Testis (tissue), 3 donors: Measurements from ENCODE around the gene SLC25A21. TPM values are rescaled to one million over a fixed set of nuclear protein-coding genes. Genes with fewer than 3 reads are reported as not detected.

Experiments
- DNase-seq: peaks from one replicate; pipeline ENCODE4 v3.0.0-alpha.2; 2019
- H3K27ac ChIP-seq, 2 donors: fragments of 200-600 bp; sonication (generic); one replicate each; pipeline ENCODE4 v1.5.1; 2019
- H3K27me3 ChIP-seq: fragments of 200-600 bp; sonication (generic); one replicate; pipeline ENCODE4 v1.5.1; 2019
- H3K36me3 ChIP-seq: fragments of 200-600 bp; sonication (generic); one replicate; pipeline ENCODE4 v1.5.1; 2017; ENCODE audit warnings: low read depth; ENCODE audit errors: missing control alignments
- H3K4me1 ChIP-seq: fragments of 200-600 bp; sonication (generic); one replicate; pipeline ENCODE4 v1.5.1; 2019
- H3K4me3 ChIP-seq, 2 donors: fragments of 200-600 bp; sonication (generic); one replicate each; pipeline ENCODE4 v1.5.1; 2017 to 2019
- H3K9me3 ChIP-seq: fragments of 200-600 bp; sonication (generic); one replicate; pipeline ENCODE4 v1.5.1; 2017
- CTCF ChIP-seq, 3 experiments: fragments of 450-650 bp in 2 of 3; fragments of 200-600 bp in 1 of 3; sonication (generic) in 1 of 3; IDR thresholded peaks; one replicate each; pipeline ENCODE4 v1.5.1; 2016 to 2019; ENCODE audit warnings: antibody characterized with exemption in 3 of 3, mild to moderate bottlenecking in 2 of 3, moderate library complexity in 1 of 3
- POLR2A ChIP-seq: fragments of 450-650 bp; IDR thresholded peaks from one replicate; pipeline ENCODE4 v1.6.1; 2017; ENCODE audit warnings: antibody characterized with exemption, mild to moderate bottlenecking, moderate library complexity
- WGBS, 2 donors: methylation state at CpG; one replicate each; pipeline ENCODE4 v1.1.5; 2018; 5-methylcytosine and 5-hydroxymethylcytosine counted together
- intact Hi-C: fragments of 100-400 bp; cut with DNase I; formaldehyde crosslinking; loops from one replicate; pipeline ENCODE4 v1.15.1; 2023; ENCODE audit warnings: low total_unique reads
- polyA plus RNA-seq: library from polyadenylated mRNA; stranded (reverse); fragments of 350-450 nt; fragmentation: Illumina TruSeq; extraction: RNeasy Lipid Tissue Mini Kit (QIAGEN cat#74804); gene quantifications from one replicate; pipeline ENCODE4 v1.2.3, GENCODE V29; 2014; ENCODE audit warnings: low read depth, low replicate concordance; ENCODE audit not compliant: insufficient read depth
- total RNA-seq, 2 donors: library from RNA; depleted of rRNA; stranded (reverse); fragments of >200 nt; gene quantifications; one replicate each; pipeline ENCODE4 v1.2.3, GENCODE V29; 2016

Gene SLC25A21
- total and polyA plus RNA-seq, 3 donors from 2014 or later = 4.4 to 16.0 (median 13.6) TPM

DNA sequence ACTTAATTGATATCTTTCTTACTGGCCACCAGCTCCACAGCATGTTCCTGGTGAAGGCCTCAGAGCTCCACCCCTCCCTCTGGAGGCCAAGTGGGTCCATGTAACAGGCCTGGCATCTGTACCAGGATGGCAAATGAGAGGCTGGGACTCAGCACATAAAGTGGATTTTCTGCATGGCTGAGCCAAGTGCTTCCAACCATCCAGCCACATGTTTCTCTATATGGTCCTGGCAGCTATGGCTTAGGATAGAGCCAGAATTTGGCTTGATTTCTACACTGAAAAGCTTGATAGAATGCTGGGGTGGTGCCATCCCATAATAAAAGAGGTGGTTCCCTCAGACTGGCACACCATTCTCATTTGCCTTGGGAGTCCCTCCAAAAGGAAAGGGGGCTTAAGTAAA is 416.6 kb downstream of the SLC25A21 start:
- no peak for DNase-seq
- TF ChIP-seq POLR2A = no peak
- no peak for TF ChIP-seq CTCF (IDR thresholded peaks at IDR 0.05)
- intact Hi-C loops = no loop called here

DNA sequence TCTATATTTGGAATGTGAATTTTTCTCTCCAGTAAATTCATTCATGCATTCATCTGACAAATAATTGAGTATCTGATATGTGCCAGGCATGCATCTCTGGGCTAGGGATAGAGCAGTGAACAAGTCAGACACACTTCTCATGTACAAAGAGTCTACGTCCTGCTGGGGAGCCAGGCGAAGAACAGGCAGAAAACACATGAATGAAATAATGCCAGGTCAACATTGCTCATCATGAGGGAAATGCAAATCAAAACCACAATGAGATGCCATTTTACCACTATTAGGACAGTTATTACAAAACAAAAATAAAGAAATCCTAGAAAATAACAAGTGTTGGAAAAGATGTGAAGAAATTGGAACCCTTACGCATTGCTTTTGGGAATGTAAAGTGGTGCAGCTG is 420.5 kb downstream of the SLC25A21 start:
- DNase-seq = no peak
- Histone ChIP-seq H3K36me3 (no peaks in the 10 kb centered on the region), H3K9me3 (no peaks in the 10 kb centered on the region), H3K27me3 (no peaks in the 10 kb centered on the region), H3K27ac (no peak overlapping the region), H3K4me1 (no peaks in the 10 kb centered on the region), H3K4me3 (no peak overlapping the region)
- TF ChIP-seq CTCF (IDR thresholded peaks at IDR 0.05) = no peak
- TF ChIP-seq POLR2A = no peak
- intact Hi-C loops = no loop called here
- 93% methylated on average over 3 of the region's 3 CpGs for WGBS, 2 donors

More for the DNA sequence above, 416.6 kb downstream of the SLC25A21 start:
- Histone ChIP-seq H3K4me3 (no peak overlapping the region), H3K27ac (no peak overlapping the region), H3K9me3 (no peaks in the 10 kb centered on the region), H3K36me3 (no peaks in the 10 kb centered on the region), H3K27me3 (no peaks in the 10 kb centered on the region), H3K4me1 (no peaks in the 10 kb centered on the region)

DNA sequence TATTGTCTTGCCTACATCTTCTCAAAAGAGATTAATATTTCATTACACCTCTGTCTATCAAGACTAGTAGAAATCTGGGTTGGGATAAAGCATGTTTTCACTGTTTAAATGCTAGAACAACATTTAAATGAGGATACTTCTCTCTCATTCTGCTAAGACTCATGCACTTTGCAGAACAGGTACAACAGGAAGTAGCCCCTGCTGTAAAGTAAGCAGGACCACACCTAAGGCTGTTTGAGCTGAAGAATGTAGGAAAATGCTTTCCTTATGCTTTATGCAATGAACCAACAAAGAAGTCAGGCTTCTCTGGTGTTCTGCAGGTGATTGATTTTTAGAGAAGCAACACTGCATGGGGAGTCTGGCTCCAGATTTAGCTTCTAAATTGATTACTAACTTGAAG is 421.3 kb downstream of the SLC25A21 start:
- no peak for DNase-seq
- H3K27ac ChIP-seq = no peak overlapping the region
- H3K4me1 ChIP-seq = no peaks in the 10 kb centered on the region
- no peak overlapping the region for H3K4me3 ChIP-seq
- no peaks in the 10 kb centered on the region for H3K9me3 ChIP-seq
- no peaks in the 10 kb centered on the region for H3K27me3 ChIP-seq
- H3K36me3 ChIP-seq = no peaks in the 10 kb centered on the region
- intact Hi-C loops = no loop called here
- no peak for TF ChIP-seq CTCF (IDR thresholded peaks at IDR 0.05)
- TF ChIP-seq POLR2A = no peak

- H3K4me3 ChIP-seq = no peak overlapping the region
- no peaks in the 10 kb centered on the region for H3K4me1 ChIP-seq
- intact Hi-C loops = no loop called here
- no peak for TF ChIP-seq CTCF (IDR thresholded peaks at IDR 0.05)
- no peak for TF ChIP-seq POLR2A
- H3K9me3 ChIP-seq = no peaks in the 10 kb centered on the region
- 75 to 83% methylated on average over 1 of the region's 1 CpG for WGBS, 2 donors
- H3K27ac ChIP-seq = no peak overlapping the region
- H3K36me3 ChIP-seq = no peaks in the 10 kb centered on the region
- no peaks in the 10 kb centered on the region for H3K27me3 ChIP-seq
- DNase-seq = no peak
Measured at GRCh38 chr14:36750244-36750643, 422.2 kb downstream of the SLC25A21 start.

DNA sequence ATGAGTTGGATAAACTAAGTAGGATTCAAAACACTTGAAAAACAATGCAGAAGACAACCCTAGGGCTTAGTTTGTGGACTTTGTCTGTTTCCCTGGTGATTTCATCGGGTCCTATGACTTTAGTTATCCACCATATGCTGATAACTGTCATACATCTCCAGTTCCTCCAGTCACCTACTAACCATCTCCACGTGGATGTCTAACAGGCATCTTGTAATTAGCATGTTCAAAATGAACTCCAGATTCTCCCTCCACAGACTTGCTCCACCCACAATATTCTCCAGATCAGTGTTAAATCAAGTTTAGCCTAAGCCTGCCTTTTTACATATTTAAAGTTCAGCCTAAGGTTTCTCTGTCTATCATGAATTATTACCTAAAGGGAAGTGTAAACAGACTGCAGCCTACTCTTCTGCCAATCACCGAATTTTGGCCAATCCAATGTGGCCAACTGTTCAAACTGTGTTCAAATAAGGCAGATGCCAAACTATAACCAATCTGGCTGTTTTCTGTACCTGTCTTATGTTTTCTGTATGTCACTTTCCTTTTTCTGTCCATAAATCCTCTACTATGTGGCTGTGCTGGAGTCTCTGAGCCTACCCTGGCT is 423.7 kb downstream of the SLC25A21 start:
- Histone ChIP-seq H3K9me3 (no peaks in the 10 kb centered on the region), H3K27me3 (no peaks in the 10 kb centered on the region), H3K27ac (no peak overlapping the region), H3K4me1 (no peaks in the 10 kb centered on the region), H3K4me3 (no peak overlapping the region), H3K36me3 (no peaks in the 10 kb centered on the region)
- intact Hi-C loops = no loop called here
- 70 to 81% methylated on average over 3 of the region's 3 CpGs for WGBS, 2 donors
- no peak for TF ChIP-seq POLR2A
- TF ChIP-seq CTCF (IDR thresholded peaks at IDR 0.05) = no peak
- DNase-seq = no peak
